Activated T-cell treated with anti-CD3 and anti-CD28 coated beads, Interleukin-2, amount 50 U/mL, for 72 hours (primary cell): ENCODE data around the gene SLIT1. TPM values are rescaled to one million over a fixed set of nuclear protein-coding genes. Genes with fewer than 3 reads are reported as not detected.

Experiments used
- ATAC-seq, 2 donors: fragments of 150-1000 bp; cut with Tn5 transposase; replicated peaks in 1 of 2; 2 replicates each; pipeline ENCODE4 v1.10.0; 2021; ENCODE audit warnings: moderate library complexity in 2 of 2, mild to moderate bottlenecking in 1 of 2
- DNase-seq, 2 donors: peaks; one replicate each; pipeline ENCODE4 v3.0.0; 2021 to 2022; ENCODE audit warnings: mixed read lengths in 1 of 2
- H3K27ac Mint-ChIP-seq: one replicate; pipeline ENCODE4 v1.8.0; 2022; ENCODE audit warnings: mild to moderate bottlenecking, moderate library complexity, mixed read lengths
- H3K27me3 Mint-ChIP-seq: one replicate; pipeline ENCODE4 v1.8.0; 2022; ENCODE audit warnings: low read depth, mixed read lengths
- H3K36me3 Mint-ChIP-seq, 2 donors: one replicate each; pipeline ENCODE4 v1.8.0; 2022; ENCODE audit warnings: mixed read lengths in 2 of 2, mild to moderate bottlenecking in 1 of 2; ENCODE audit not compliant: insufficient read depth in 2 of 2
- H3K4me1 Mint-ChIP-seq: one replicate; pipeline ENCODE4 v1.8.0; 2022; ENCODE audit warnings: low read depth, mixed read lengths
- H3K4me3 Mint-ChIP-seq, 2 donors: one replicate each; pipeline ENCODE4 v1.8.0; 2022; ENCODE audit warnings: mild to moderate bottlenecking in 2 of 2, mixed read lengths in 2 of 2, moderate library complexity in 2 of 2
- H3K9me3 Mint-ChIP-seq, 2 donors: one replicate each; pipeline ENCODE4 v1.8.0; 2022; ENCODE audit warnings: mixed read lengths in 2 of 2
- total RNA-seq, 2 donors: library from RNA; stranded (reverse); gene quantifications; one replicate each; pipeline ENCODE4 v1.2.3, GENCODE V29; 2022

The SLIT1 gene
- total RNA-seq, 2 donors from 2014 or later = 0.65 to 1.3 TPM

- no peak overlapping the region for H3K27ac Mint-ChIP-seq
- no peak for DNase-seq
- no peaks in the 10 kb centered on the region for H3K9me3 Mint-ChIP-seq
- no peaks in the 10 kb centered on the region for H3K4me1 Mint-ChIP-seq
- no peak overlapping the region for H3K4me3 Mint-ChIP-seq
- no peak for ATAC-seq
- peaks cover 2% of the 10 kb centered on the region for H3K27me3 Mint-ChIP-seq
- no peaks in the 10 kb centered on the region for H3K36me3 Mint-ChIP-seq
Observed at GRCh38 chr10:97063271-97063982, 122.3 kb downstream of the SLIT1 start.

GRCh38 chr10:97062456-97062855 is 123.3 kb downstream of the SLIT1 start:
- ATAC-seq (no peak), DNase-seq (no peak)
- no peaks in the 10 kb centered on the region for H3K27me3 Mint-ChIP-seq
- no peaks in the 10 kb centered on the region for H3K9me3 Mint-ChIP-seq
- no peaks in the 10 kb centered on the region for H3K4me1 Mint-ChIP-seq
- no peak overlapping the region for H3K4me3 Mint-ChIP-seq
- no peaks in the 10 kb centered on the region for H3K36me3 Mint-ChIP-seq
- no peak overlapping the region for H3K27ac Mint-ChIP-seq

- Mint-ChIP-seq H3K4me1 (no peaks in the 10 kb centered on the region), H3K27me3 (no peaks in the 10 kb centered on the region), H3K9me3 (no peaks in the 10 kb centered on the region), H3K4me3 (no peak overlapping the region), H3K36me3 (no peaks in the 10 kb centered on the region), H3K27ac (no peak overlapping the region)
- ATAC-seq (no peak), DNase-seq (no peak)
Observed at GRCh38 chr10:97062046-97062445, 123.7 kb downstream of the SLIT1 start.

- Mint-ChIP-seq H3K9me3 (no peaks in the 10 kb centered on the region), H3K27ac (no peak overlapping the region), H3K4me3 (no peak overlapping the region), H3K27me3 (no peaks in the 10 kb centered on the region), H3K36me3 (no peaks in the 10 kb centered on the region), H3K4me1 (no peaks in the 10 kb centered on the region)
- no peak for DNase-seq
- no peak for ATAC-seq
Observed at GRCh38 chr10:97061423-97061822, 124.3 kb downstream of the SLIT1 start.

GRCh38 chr10:97060441-97061084 is 125.2 kb downstream of the SLIT1 start:
- H3K9me3 Mint-ChIP-seq = no peaks in the 10 kb centered on the region
- H3K27ac Mint-ChIP-seq = no peak overlapping the region
- H3K4me3 Mint-ChIP-seq = no peak overlapping the region
- H3K4me1 Mint-ChIP-seq = no peaks in the 10 kb centered on the region
- ATAC-seq = no peak
- H3K27me3 Mint-ChIP-seq = no peaks in the 10 kb centered on the region
- H3K36me3 Mint-ChIP-seq = no peaks in the 10 kb centered on the region
- no peak for DNase-seq

GRCh38 chr10:97059872-97060205 is 125.9 kb downstream of the SLIT1 start:
- no peak for ATAC-seq
- Mint-ChIP-seq H3K36me3 (no peaks in the 10 kb centered on the region), H3K4me3 (no peak overlapping the region)

GRCh38 chr10:97059006-97059871 is 126.5 kb downstream of the SLIT1 start:
- no peaks in the 10 kb centered on the region for H3K9me3 Mint-ChIP-seq
- no peaks in the 10 kb centered on the region for H3K36me3 Mint-ChIP-seq
- ATAC-seq = no peak
- no peaks in the 10 kb centered on the region for H3K4me1 Mint-ChIP-seq
- H3K27me3 Mint-ChIP-seq = no peaks in the 10 kb centered on the region
- H3K27ac Mint-ChIP-seq = no peak overlapping the region
- no peak overlapping the region for H3K4me3 Mint-ChIP-seq
- DNase-seq = no peak

More at GRCh38 chr10:97059872-97060205, 125.9 kb downstream of the SLIT1 start:
- Mint-ChIP-seq H3K4me1 (no peaks in the 10 kb centered on the region), H3K27ac (no peak overlapping the region), H3K27me3 (no peaks in the 10 kb centered on the region), H3K9me3 (no peaks in the 10 kb centered on the region)
- no peak for DNase-seq

- no peak for DNase-seq
- no peaks in the 10 kb centered on the region for H3K4me1 Mint-ChIP-seq
- ATAC-seq = no peak
- H3K27me3 Mint-ChIP-seq = peaks cover under 1% of the 10 kb centered on the region
- no peaks in the 10 kb centered on the region for H3K36me3 Mint-ChIP-seq
- no peak overlapping the region for H3K4me3 Mint-ChIP-seq
- no peaks in the 10 kb centered on the region for H3K9me3 Mint-ChIP-seq
- H3K27ac Mint-ChIP-seq = no peak overlapping the region
Observed at GRCh38 chr10:97058521-97058920, 127.2 kb downstream of the SLIT1 start.

- no peak for DNase-seq
- Mint-ChIP-seq H3K27ac (no peak overlapping the region), H3K4me1 (no peaks in the 10 kb centered on the region), H3K27me3 (peaks cover 9% of the 10 kb centered on the region), H3K9me3 (no peaks in the 10 kb centered on the region), H3K36me3 (no peaks in the 10 kb centered on the region), H3K4me3 (no peak overlapping the region)
- ATAC-seq = no peak
Observed at GRCh38 chr10:97057491-97058235, 128.1 kb downstream of the SLIT1 start.

GRCh38 chr10:97056003-97056630 is 129.6 kb downstream of the SLIT1 start:
- Mint-ChIP-seq H3K27ac (no peak overlapping the region), H3K4me1 (no peaks in the 10 kb centered on the region), H3K4me3 (no peak overlapping the region), H3K27me3 (peaks cover 11% of the 10 kb centered on the region), H3K36me3 (peaks cover 0 to under 1% of the 10 kb centered on the region in 2 donors), H3K9me3 (peaks cover 0 to 1% of the 10 kb centered on the region in 2 donors)
- DNase-seq (no peak), ATAC-seq (no peak)

- Mint-ChIP-seq H3K27me3 (peaks cover 16% of the 10 kb centered on the region), H3K9me3 (peaks cover 0 to 3% of the 10 kb centered on the region in 2 donors), H3K27ac (no peak overlapping the region), H3K36me3 (peaks cover 0 to 2% of the 10 kb centered on the region in 2 donors), H3K4me1 (no peaks in the 10 kb centered on the region), H3K4me3 (no peak overlapping the region)
- no peak for DNase-seq
- ATAC-seq = no peak
Observed at GRCh38 chr10:97053276-97053675, 132.5 kb downstream of the SLIT1 start.

- Mint-ChIP-seq H3K27ac (no peak overlapping the region), H3K27me3 (peaks cover 16% of the 10 kb centered on the region), H3K4me1 (no peaks in the 10 kb centered on the region), H3K36me3 (peaks cover 0 to 2% of the 10 kb centered on the region in 2 donors), H3K4me3 (no peak overlapping the region), H3K9me3 (peaks cover 0 to 3% of the 10 kb centered on the region in 2 donors)
- DNase-seq (no peak), ATAC-seq (no peak)
Observed at GRCh38 chr10:97050956-97051496, 134.7 kb downstream of the SLIT1 start.
